Gastroesophageal sphincter (tissue), 3 donors: ENCODE results near the gene DYNLT2.

Experiments used
- CTCF ChIP-seq, 4 experiments: fragments of 200-600 bp in 2 of 4; fragments of 450-650 bp in 2 of 4; sonication (generic) in 1 of 4; IDR thresholded peaks; one replicate each; pipeline ENCODE4 v1.5.1; 2017 to 2019; ENCODE audit warnings: antibody characterized with exemption in 4 of 4, mild to moderate bottlenecking in 2 of 4, moderate library complexity in 2 of 4
- EP300 ChIP-seq: sonication (generic); formaldehyde crosslinking; IDR thresholded peaks from one replicate; pipeline ENCODE4 v1.6.1; 2017; ENCODE audit warnings: antibody characterized with exemption, mild to moderate bottlenecking
- POLR2A ChIP-seq, 2 donors: fragments of 450-650 bp; IDR thresholded peaks; one replicate each; pipeline ENCODE4 v1.6.1; 2017; ENCODE audit warnings: antibody characterized with exemption in 2 of 2, mild to moderate bottlenecking in 2 of 2, moderate library complexity in 1 of 2
- POLR2AphosphoS5 ChIP-seq: sonication (generic); formaldehyde crosslinking; IDR thresholded peaks from one replicate; pipeline ENCODE4 v1.6.1; 2017; ENCODE audit warnings: antibody characterized with exemption

GRCh38 chr6:169782966-169783365, 31.6 kb upstream of the DYNLT2 start:
- TF ChIP-seq CTCF (IDR thresholded peaks at IDR 0.05) (no peak), EP300 (no peak), POLR2A (IDR thresholded peaks at IDR 0.05) (no peak), POLR2AphosphoS5 (no peak)
